OCI-LY7 (cell line): Measurements from ENCODE around the gene TMEM178B.

ENCODE experiments used
- EZH2phosphoT487 ChIP-seq: fragments of 200-600 bp; sonication (generic); IDR thresholded peaks from 2 replicates; pipeline ENCODE4 v1.6.1; 2018; ENCODE audit warnings: low read depth, borderline replicate concordance, mild to moderate bottlenecking, mixed run types, antibody characterized with exemption, low read length, moderate library complexity, mixed read lengths
- TF ChIP-seq, protein P1 (sequence below): fragments of 200-600 bp; sonication (generic); conservative IDR thresholded peaks from 2 replicates; pipeline ENCODE4 v1.5.1; 2014; ENCODE audit warnings: mild to moderate bottlenecking, antibody characterized with exemption, low read length, moderate library complexity, mixed read lengths

DNA sequence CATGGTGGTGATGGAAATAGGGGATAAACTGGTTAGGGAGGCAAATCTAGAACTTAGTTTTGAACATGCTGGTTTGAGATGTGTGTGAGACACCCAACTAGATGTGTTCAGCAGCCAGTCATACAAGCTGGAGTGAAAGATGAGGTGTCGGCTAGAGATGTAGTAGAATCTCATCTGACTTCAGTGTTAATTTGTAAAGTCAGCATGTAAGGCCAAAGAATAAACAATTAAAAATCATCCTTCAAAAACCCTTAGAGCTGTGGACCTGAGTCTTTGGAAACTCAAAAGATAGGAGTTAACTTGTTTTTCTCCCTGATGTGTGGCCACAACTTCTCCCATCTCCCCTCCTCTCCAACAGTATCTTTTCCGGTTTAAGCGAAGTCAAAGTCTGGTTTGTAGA lies 454.5 kb downstream of the TMEM178B start:
- TF ChIP-seq, protein P1, sequence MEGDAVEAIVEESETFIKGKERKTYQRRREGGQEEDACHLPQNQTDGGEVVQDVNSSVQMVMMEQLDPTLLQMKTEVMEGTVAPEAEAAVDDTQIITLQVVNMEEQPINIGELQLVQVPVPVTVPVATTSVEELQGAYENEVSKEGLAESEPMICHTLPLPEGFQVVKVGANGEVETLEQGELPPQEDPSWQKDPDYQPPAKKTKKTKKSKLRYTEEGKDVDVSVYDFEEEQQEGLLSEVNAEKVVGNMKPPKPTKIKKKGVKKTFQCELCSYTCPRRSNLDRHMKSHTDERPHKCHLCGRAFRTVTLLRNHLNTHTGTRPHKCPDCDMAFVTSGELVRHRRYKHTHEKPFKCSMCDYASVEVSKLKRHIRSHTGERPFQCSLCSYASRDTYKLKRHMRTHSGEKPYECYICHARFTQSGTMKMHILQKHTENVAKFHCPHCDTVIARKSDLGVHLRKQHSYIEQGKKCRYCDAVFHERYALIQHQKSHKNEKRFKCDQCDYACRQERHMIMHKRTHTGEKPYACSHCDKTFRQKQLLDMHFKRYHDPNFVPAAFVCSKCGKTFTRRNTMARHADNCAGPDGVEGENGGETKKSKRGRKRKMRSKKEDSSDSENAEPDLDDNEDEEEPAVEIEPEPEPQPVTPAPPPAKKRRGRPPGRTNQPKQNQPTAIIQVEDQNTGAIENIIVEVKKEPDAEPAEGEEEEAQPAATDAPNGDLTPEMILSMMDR = no peak
- no peak for TF ChIP-seq EZH2phosphoT487
